ENCODE measurements around the gene TRAPPC12.
"Not testable (repeated sequence)": the region's sequence is repeated elsewhere in the genome, so short reads cannot be mapped to it uniquely, and the experiment has no call there.

TRAPPC12 gene

GRCh38 chr2:3488855-3489763 lies 109.6 kb downstream of the TRAPPC12 start:
- DNase-seq, result peak; percentile 27

- no peak for DNase-seq
Observed at GRCh38 chr2:3489764-3490115, 110.2 kb downstream of the TRAPPC12 start.

- DNase-seq, result no peak
Observed at GRCh38 chr2:3490191-3491170, 111.0 kb downstream of the TRAPPC12 start.

GRCh38 chr2:3491306-3491705 lies 111.8 kb downstream of the TRAPPC12 start:
- DNase-seq, result no peak

- no peak for DNase-seq
Observed at GRCh38 chr2:3491716-3492474, 112.4 kb downstream of the TRAPPC12 start.

GRCh38 chr2:3492475-3492787 lies 112.9 kb downstream of the TRAPPC12 start:
- DNase-seq, result not testable (repeated sequence)

GRCh38 chr2:3492951-3493614 lies 113.6 kb downstream of the TRAPPC12 start:
- DNase-seq, result no peak

- no peak for DNase-seq
Observed at GRCh38 chr2:3493615-3494007, 114.1 kb downstream of the TRAPPC12 start.

- DNase-seq, result no peak
Observed at GRCh38 chr2:3494984-3495666, 115.6 kb downstream of the TRAPPC12 start.

GRCh38 chr2:3496708-3497080 lies 117.2 kb downstream of the TRAPPC12 start:
- DNase-seq, result not testable (repeated sequence)

GRCh38 chr2:3498783-3499394 lies 119.4 kb downstream of the TRAPPC12 start:
- no peak for DNase-seq

- no peak for DNase-seq
Observed at GRCh38 chr2:3500326-3500899, 120.9 kb downstream of the TRAPPC12 start.

GRCh38 chr2:3503046-3503445 lies 123.6 kb downstream of the TRAPPC12 start:
- DNase-seq, result no peak

- no peak for DNase-seq
Observed at GRCh38 chr2:3503483-3503882, 124.0 kb downstream of the TRAPPC12 start.

- DNase-seq, result no peak
Observed at GRCh38 chr2:3504741-3505140, 125.2 kb downstream of the TRAPPC12 start.

GRCh38 chr2:3505771-3506170 lies 126.3 kb downstream of the TRAPPC12 start:
- DNase-seq, result no peak

GRCh38 chr2:3512086-3512485 lies 132.6 kb downstream of the TRAPPC12 start:
- no peak for DNase-seq

GRCh38 chr2:3513026-3513810 lies 133.7 kb downstream of the TRAPPC12 start:
- no peak for DNase-seq

- DNase-seq, result not testable (repeated sequence)
Observed at GRCh38 chr2:3515438-3515837, 135.9 kb downstream of the TRAPPC12 start.

GRCh38 chr2:3516831-3517230 lies 137.3 kb downstream of the TRAPPC12 start:
- no peak for DNase-seq
